Peyer's patch (tissue), 4 donors: Measurements from ENCODE around the gene LRRC26. TPM values are rescaled to one million over a fixed set of nuclear protein-coding genes. Genes with fewer than 3 reads are reported as not detected.

Experiments used
- DNase-seq, 3 donors: peaks; one replicate each; pipeline ENCODE4 v3.0.0-alpha.2; 2017 to 2019
- H3K27ac ChIP-seq, 4 donors: fragments of 200-600 bp; sonication (generic); one replicate each; pipeline ENCODE4 v1.5.1; 2016 to 2019
- H3K27me3 ChIP-seq, 2 donors: fragments of 200-600 bp; sonication (generic); one replicate each; pipeline ENCODE4 v1.5.1; 2019
- H3K36me3 ChIP-seq, 3 donors: fragments of 200-600 bp; sonication (generic); one replicate each; pipeline ENCODE4 v1.5.1; 2016 to 2019
- H3K4me1 ChIP-seq, 4 donors: fragments of 200-600 bp; sonication (generic); one replicate each; pipeline ENCODE4 v1.5.1; 2016 to 2019
- H3K4me3 ChIP-seq, 4 donors: fragments of 200-600 bp; sonication (generic); 1 replicate in 3 of 4; 2 replicates in 1 of 4; pipeline ENCODE4 v1.5.1; 2016 to 2019; ENCODE audit warnings: mild to moderate bottlenecking in 1 of 4
- H3K9me3 ChIP-seq, 4 donors: fragments of 200-600 bp; sonication (generic); one replicate each; pipeline ENCODE4 v1.5.1; 2016 to 2019; ENCODE audit warnings: mild to moderate bottlenecking in 1 of 4
- POLR2A ChIP-seq, 2 donors: fragments of 450-650 bp; IDR thresholded peaks; one replicate each; pipeline ENCODE4 v1.5.1; 2017; ENCODE audit warnings: antibody characterized with exemption in 2 of 2, mild to moderate bottlenecking in 2 of 2, moderate library complexity in 2 of 2
- total RNA-seq, 4 donors: library from RNA; depleted of rRNA; stranded (reverse); fragments of >200 nt; gene quantifications; one replicate each; pipeline ENCODE4 v1.1.0, GENCODE V29; 2016
- TF ChIP-seq, protein P1 (sequence below), 6 experiments: fragments of 450-650 bp in 4 of 6; fragments of 200-600 bp in 2 of 6; sonication (generic) in 1 of 6; IDR thresholded peaks; one replicate each; pipeline ENCODE4 v1.5.1; 2017 to 2019; ENCODE audit warnings: antibody characterized with exemption in 6 of 6, mild to moderate bottlenecking in 3 of 6, moderate library complexity in 1 of 6

LRRC26 gene
- total RNA-seq, 4 donors from 2014 or later, result 14.5 to 45.7 (median 34.1) TPM

DNA sequence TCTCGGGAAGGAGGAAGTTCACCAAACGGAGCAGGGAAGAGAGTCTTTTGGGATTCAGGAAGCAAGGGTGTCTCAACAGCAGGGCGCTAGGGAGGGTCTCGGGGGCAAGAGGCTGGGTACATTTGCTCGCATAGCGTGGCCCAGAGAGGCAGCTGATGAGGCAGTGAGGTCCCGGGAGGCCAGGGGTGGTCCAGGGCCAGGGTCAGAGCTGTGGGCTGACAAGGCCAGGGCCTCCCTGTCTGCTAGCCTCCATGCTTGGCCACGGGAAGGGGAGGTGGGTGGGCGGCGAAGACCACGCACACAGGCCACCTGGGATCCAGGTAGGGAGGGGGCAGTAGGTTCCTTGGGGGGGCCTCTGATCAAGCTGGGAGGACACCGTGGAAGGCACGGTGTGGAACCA lies 41.7 kb upstream of the LRRC26 start:
- H3K27me3 ChIP-seq, result no peaks in the 10 kb centered on the region
- no peak overlapping the region for H3K4me3 ChIP-seq
- no peaks in the 10 kb centered on the region for H3K9me3 ChIP-seq
- DNase-seq, result no peak
- peaks cover 0 to 6% (median 2%) of the 10 kb centered on the region in 4 donors for H3K4me1 ChIP-seq
- H3K27ac ChIP-seq, result no peak overlapping the region
- TF ChIP-seq, protein P1, sequence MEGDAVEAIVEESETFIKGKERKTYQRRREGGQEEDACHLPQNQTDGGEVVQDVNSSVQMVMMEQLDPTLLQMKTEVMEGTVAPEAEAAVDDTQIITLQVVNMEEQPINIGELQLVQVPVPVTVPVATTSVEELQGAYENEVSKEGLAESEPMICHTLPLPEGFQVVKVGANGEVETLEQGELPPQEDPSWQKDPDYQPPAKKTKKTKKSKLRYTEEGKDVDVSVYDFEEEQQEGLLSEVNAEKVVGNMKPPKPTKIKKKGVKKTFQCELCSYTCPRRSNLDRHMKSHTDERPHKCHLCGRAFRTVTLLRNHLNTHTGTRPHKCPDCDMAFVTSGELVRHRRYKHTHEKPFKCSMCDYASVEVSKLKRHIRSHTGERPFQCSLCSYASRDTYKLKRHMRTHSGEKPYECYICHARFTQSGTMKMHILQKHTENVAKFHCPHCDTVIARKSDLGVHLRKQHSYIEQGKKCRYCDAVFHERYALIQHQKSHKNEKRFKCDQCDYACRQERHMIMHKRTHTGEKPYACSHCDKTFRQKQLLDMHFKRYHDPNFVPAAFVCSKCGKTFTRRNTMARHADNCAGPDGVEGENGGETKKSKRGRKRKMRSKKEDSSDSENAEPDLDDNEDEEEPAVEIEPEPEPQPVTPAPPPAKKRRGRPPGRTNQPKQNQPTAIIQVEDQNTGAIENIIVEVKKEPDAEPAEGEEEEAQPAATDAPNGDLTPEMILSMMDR (IDR thresholded peaks at IDR 0.05), result no peak
- no peak for TF ChIP-seq POLR2A (IDR thresholded peaks at IDR 0.05)
- H3K36me3 ChIP-seq, result peaks cover 0 to 15% (median 0%) of the 10 kb centered on the region in 3 donors

DNA sequence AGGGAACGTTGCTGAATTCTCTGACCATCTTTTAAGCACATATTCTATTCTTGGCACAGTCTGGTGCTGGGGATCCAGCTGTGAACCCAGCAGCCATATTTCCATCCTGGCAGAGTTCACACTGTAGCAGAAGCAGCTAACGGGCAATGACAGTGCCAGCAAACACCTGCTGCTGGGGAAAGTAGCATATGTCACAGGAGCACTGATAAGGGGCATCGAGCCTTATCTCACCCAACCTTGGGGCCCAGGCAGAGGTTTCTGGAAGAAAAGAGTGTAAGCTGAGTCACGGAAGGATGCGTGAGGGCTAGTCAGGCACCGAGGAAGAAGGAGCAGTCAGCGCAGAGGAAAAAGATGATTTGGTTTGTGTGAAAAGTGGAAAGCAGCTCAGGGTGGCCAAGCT lies 36.8 kb upstream of the LRRC26 start:
- DNase-seq, result no peak
- peaks cover 5 to 43% (median 22%) of the 10 kb centered on the region in 4 donors for H3K4me1 ChIP-seq

DNA sequence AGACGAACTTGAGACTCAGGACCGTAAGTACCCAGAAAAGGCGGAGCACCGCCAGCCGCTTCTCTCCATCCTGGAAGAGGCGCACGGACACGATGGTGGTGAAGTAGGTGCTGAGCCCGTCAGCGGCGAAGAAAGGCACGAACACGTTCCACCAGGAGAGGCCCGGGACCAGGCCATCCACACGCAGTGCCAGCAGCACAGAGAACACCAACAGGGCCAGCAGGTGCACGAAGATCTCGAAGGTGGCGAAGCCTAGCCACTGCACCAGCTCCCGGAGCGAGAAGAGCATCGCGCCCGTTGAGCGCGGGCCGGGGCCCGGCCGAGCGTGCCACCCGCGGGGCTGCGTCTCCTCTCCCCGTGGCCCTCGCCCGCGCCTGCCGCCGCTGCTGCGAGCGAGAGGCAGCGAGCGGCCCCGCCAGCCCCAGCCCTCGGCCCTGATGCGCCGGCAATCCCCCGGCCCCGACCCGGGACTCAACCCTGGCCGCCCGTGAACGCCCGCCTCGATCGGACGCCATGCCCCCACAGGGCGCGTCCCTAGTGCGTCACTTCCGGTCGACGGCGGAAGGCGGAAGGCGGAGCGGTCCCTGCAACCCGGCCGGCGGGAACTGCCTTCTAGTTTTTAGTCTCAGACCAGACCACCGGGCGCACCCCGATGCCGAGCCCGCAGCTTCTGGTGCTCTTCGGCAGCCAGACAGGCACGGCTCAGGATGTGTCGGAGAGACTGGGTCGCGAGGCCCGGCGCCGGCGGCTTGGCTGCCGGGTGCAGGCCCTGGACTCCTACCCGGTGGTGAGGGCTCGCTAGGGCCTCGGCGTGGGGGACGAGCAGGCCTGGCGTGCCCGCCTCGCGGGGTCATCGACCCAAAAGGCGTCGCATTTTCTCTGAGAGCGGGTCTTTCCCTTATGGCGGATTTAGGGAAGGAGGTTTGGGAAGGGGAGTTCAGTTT lies 35.5 kb upstream of the LRRC26 start, which contains the start of the genes NDOR1 and TMEM203:
TSS of gene NDOR1 (plus strand) at position 575 of the 944 bp plus-strand sequence. CDS start at position 653, 78 bp downstream.
TSS of gene TMEM203 (minus strand) at position 523 of the 944 bp plus-strand sequence. CDS start at position 289, 234 bp downstream.
- H3K9me3 ChIP-seq, result no peaks in the 10 kb centered on the region
- peak; percentile 91 to 96 (median 96) for DNase-seq
- H3K36me3 ChIP-seq, result no peaks in the 10 kb centered on the region
- H3K4me1 ChIP-seq, result peaks cover 5 to 48% (median 28%) of the 10 kb centered on the region in 4 donors
- no peaks in the 10 kb centered on the region for H3K27me3 ChIP-seq
- peak within 1 kb of the TSS; percentile 87 to 98 (median 89) for H3K27ac ChIP-seq
- H3K4me3 ChIP-seq, result peak within 1 kb of the TSS; percentile 90 to 100 (median 95)
- TF ChIP-seq, protein P1 (IDR thresholded peaks at IDR 0.05), result peak in 1 of 6 experiments; percentile 15
- peak; percentile 81 to 82 for TF ChIP-seq POLR2A (IDR thresholded peaks at IDR 0.05)

More for the DNA sequence above, 36.8 kb upstream of the LRRC26 start:
- Histone ChIP-seq H3K27ac (no peak overlapping the region), H3K27me3 (no peaks in the 10 kb centered on the region), H3K36me3 (no peaks in the 10 kb centered on the region), H3K9me3 (no peaks in the 10 kb centered on the region), H3K4me3 (peak overlapping the region in 3 of 4 donors; percentile 90 to 100 (median 99))
- TF ChIP-seq, protein P1 (IDR thresholded peaks at IDR 0.05), result no peak
- TF ChIP-seq POLR2A (IDR thresholded peaks at IDR 0.05), result no peak

DNA sequence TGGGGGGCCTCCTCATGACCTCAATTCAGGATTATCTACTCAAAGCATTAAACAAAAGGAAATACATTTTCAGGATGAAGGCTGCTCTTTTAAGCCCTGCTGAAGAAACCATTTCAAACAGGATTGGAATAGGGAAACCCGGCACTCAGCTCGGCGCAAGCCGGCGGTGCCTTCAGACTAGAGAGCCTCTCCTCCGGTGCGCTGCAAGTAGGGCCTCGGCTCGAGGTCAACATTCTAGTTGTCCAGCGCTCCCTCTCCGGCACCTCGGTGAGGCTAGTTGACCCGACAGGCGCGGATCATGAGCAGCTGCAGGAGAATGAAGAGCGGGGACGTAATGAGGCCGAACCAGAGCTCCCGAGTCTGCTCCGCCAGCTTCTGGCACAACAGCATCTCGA lies 34.9 kb upstream of the LRRC26 start:
- Histone ChIP-seq H3K36me3 (no peaks in the 10 kb centered on the region), H3K4me1 (peaks cover 5 to 50% (median 29%) of the 10 kb centered on the region in 4 donors), H3K27ac (peak overlapping the region; percentile 87 to 98 (median 89)), H3K27me3 (no peaks in the 10 kb centered on the region), H3K9me3 (no peaks in the 10 kb centered on the region), H3K4me3 (peak overlapping the region; percentile 90 to 100 (median 95))
- DNase-seq, result no peak
- TF ChIP-seq, protein P1 (IDR thresholded peaks at IDR 0.05), result no peak
- no peak for TF ChIP-seq POLR2A (IDR thresholded peaks at IDR 0.05)

DNA sequence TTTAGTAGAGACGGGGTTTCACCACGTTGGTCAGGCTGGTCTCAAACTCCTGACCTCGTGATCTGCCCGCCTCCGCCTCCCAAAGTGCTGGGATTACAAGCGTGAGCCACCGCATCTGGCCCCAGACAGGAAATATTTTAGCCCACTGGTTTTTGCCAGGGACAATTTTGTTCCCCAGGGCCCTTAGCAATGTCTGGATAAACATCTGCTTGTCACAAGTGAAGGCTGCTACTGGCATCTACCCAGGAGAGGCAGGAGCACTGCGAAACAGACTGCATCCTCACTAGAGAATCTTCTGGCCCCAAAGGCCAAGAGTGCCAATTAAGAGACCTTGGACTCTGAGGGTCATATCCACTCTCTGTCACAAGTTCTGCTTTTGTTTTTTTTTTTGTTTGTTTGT lies 33.1 kb upstream of the LRRC26 start:
- Histone ChIP-seq H3K4me1 (peaks cover 5 to 68% (median 33%) of the 10 kb centered on the region in 4 donors), H3K27me3 (no peaks in the 10 kb centered on the region), H3K27ac (no peak overlapping the region), H3K36me3 (no peaks in the 10 kb centered on the region), H3K4me3 (no peak overlapping the region), H3K9me3 (no peaks in the 10 kb centered on the region)
- TF ChIP-seq, protein P1 (IDR thresholded peaks at IDR 0.05), result no peak
- no peak for TF ChIP-seq POLR2A (IDR thresholded peaks at IDR 0.05)
- no peak for DNase-seq
